Stimulated activated CD4-positive, alpha-beta T cell treated with anti-CD3 and anti-CD28 coated beads, Interleukin-12 subunit alpha, Interleukin-12 subunit beta, amount 100 ng/mL, for 24 hours (primary cell): ENCODE data around the gene HYAL2.
"Not testable (repeated sequence)": the region's sequence is repeated elsewhere in the genome, so short reads cannot be mapped to it uniquely, and the experiment has no call there.

Source experiments
- DNase-seq, 2 experiments: peaks; one replicate each; pipeline ENCODE4 v3.0.0-alpha.2; 2020; ENCODE audit warnings: low read depth in 2 of 2

Gene HYAL2

DNA sequence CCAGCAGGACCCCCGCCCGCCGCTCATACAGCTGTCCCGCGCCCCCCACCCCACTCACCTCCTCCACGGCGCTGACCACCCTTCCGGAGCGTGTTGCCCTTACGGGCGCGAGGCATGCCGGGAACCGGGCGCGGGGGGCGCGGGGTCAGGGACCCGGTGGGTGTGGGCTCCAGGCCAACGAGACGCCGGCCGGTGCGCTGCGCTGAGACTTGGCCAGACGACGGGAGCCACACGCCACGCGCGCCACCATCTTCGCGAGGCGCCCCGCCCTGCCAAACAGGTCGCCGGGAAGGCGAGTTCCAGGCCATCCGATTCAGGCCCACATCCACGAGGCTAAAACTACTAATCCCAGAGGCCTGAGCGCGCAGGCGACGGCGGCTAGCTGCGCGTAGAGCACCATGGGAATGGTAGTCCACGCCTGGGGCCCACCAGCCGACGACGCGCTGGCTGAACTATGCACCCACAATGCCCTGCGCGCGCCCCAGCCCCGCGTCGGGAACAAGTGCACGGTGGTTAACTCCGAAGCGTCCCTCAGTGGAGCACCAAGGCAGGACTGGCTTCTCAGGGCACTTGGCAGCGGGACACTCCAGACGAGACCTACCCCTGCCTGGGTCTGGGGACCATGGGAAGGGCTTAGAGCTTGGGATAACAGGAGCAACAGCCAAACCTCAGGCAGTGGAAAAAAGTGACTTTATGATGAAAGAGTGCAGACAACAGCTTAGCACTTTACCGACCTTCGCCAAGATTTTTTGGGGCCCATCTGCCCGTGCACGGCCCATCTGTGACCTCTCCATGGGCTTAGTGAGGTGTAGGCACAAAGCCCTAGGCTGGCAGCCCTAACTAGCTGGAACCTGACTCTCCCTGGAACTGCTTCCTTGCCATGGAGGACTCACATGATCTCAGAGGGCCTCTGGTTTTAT lies 30.1 kb downstream of the HYAL2 start, which contains the start of gene IFRD2:
TSS of gene IFRD2 (minus strand) at position 271 of the 920 bp plus-strand sequence. CDS start at position 116, 155 bp downstream.
- peak; percentile 92 to 93 for DNase-seq

- no peak for DNase-seq
Measured at GRCh38 chr3:50290161-50290641, 32.3 kb downstream of the HYAL2 start.

DNA sequence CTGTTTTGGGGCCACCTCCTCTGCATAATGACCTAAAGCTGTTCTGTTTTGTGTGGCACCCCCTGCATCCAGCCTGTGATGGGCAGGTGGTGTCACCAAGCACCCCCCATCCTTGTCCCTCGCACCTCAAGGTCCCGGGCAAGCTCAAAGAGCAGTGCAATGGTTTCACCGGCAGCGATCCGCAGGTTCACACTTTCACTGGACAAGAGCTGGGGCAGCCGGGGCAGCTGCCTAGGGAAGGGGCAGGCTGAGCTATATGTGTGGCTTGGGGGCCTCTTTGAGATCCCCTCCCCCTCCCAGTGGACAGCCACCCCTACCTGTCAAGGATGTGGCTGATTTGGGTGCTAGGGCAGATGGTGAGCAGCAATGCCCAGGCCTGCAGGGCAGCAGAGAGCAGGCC lies 33.4 kb downstream of the HYAL2 start:
- DNase-seq = no peak

GRCh38 chr3:50288387-50289007 lies 34.0 kb downstream of the HYAL2 start:
- no peak for DNase-seq

- no peak for DNase-seq
Measured at GRCh38 chr3:50287262-50287661, 35.3 kb downstream of the HYAL2 start.

DNA sequence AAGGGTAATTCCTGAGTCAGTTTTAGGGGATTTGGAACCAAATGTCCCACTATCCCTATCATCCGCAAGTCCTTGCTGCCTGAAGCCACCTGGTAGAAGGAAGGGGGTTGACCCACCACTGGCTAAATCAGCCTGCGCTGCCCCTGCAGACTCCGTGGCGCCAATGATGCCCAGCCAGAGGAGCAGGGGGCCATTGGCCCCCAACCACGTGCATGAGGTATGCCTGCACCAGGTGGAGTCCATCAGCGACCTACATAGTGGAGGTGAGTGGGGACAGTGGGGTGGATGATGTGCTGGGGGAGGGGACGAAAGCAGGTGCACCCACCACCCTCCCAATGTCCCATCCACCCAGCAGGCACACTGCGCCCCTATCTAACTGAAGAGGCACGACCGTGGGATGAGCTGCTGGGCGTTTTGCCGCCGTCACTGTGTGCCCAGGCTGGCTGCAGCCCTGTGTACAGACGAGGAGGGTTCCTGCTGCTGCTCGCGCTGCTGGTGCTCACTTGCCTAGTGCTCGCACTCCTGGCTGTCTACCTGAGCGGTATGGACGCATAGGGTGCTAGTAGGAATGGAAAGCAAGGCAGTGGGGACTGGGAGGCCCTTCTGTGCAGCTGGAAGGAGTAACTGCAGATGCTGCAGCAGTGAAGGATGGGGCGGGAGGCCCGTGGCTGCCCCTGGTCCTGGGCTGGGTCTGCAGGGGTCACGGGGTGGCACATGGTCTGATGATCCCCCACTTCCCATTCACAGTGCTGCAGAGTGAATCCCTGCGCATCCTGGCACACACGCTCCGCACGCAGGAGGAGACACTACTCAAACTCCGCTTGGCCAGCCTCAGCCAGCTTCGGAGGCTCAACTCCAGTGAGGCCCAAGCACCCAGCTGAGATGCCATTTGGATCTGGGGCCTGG lies 36.0 kb downstream of the HYAL2 start:
- no peak for DNase-seq

- DNase-seq = not testable (repeated sequence)
Measured at GRCh38 chr3:50284121-50284520, 38.4 kb downstream of the HYAL2 start.

- no peak for DNase-seq
Measured at GRCh38 chr3:50279255-50280016, 43.1 kb downstream of the HYAL2 start.

DNA sequence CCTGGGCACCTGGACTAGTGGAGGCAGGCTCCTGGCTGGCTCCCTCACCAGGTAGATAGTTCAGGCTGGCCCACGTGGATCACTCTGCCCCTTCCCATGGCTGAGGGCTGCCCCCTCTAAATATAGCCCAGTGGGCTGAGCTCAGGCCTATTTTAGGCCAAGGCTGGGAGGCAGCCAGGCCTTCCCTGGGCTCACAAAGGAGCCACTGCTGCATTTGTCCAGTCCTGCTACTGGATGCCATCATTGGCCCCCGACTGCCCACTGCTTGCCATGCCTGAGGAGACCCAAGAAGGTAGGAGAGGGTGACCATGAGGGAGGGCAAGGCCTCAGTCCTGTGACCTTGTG lies 43.7 kb downstream of the HYAL2 start, which contains the start of gene LSMEM2:
TSS of gene LSMEM2 (plus strand) at position 208 of the 345 bp plus-strand sequence. CDS start at position 235, 27 bp downstream.
- no peak for DNase-seq

DNA sequence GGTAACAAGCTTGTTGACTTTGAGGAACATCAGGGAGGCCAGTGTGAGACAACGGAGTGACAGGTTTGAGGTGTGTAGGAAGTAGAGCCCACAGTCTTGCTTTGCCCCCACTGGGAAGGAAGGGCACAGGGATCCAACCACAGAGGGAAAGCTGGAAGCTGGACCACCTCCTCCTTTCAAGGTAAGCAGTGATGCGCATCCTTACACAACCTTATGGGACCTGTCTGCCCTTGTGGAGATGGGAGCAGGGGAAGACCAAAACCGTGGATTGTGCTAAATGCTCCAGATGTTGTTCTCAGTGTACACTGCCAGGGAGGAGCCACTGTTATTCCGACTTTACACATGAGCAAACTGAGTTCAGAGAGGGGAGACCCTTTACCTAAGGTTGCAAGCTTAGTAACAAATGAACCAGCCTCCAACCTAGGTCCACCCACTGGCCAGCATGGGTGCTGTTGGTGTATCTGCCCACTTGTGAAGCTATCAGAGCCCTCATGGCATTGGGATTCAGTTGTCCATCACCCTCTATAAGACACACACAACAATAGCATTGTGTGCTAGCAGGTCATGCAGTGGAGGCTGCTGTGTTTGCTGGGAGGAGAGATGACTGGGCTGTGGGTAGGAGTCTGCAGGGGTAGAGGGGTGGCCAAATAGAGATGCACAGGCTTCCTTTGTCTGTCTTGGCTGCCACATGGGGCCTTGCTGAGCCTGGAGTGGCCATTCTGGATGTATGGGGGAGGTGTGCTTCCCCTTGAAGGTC lies 44.2 kb downstream of the HYAL2 start:
- DNase-seq = no peak

DNA sequence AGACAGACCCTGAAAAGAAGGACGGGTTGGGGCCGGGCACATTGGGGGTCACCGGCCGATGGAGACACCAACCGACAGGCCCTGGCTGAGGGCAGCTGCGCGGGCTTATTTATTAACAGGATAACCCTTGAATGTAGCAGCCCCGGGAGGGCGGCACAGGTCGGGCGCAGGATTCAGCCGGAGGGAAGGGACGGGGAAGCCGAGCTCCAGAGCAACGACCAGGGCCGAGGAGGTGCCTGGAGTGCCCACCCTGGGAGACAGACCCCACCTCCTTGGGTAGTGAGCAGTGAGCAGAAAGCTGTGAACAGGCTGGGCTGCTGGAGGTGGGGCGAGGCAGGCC lies 45.8 kb downstream of the HYAL2 start:
- DNase-seq = no peak

- DNase-seq = no peak
Measured at GRCh38 chr3:50275996-50276761, 46.4 kb downstream of the HYAL2 start.

DNA sequence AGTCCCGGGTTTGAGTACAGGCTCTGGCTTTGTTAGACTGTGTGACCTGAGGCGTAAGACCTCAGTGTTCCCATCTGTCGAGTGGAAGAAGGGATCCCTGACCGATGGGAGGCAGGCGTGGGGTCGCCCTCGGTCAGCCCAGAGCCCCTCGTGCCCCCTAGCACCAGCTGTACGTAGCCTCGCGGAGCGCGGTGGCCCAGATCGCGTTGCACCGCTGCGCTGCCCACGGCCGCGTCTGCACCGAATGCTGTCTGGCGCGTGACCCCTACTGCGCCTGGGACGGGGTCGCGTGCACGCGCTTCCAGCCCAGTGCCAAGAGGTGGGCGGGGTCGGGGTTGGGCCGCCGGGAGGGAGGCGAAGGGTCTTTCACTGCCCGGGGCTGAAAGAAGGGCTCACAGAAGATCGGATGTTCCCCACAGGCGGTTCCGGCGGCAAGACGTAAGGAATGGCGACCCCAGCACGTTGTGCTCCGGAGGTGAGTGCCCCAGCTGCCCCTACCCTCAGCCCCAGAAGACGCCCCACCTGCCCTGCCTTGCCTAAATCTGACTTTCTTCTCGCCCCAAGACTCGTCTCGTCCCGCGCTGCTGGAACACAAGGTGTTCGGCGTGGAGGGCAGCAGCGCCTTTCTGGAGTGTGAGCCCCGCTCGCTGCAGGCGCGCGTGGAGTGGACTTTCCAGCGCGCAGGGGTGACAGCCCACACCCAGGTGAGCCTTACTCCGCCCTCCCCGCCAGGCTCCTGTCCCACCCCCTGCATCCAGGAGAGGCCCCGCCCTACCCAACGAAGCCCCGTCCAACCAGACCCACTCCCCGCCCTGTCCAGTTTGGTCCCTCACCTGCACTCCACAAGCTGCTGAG lies 47.2 kb downstream of the HYAL2 start:
- DNase-seq = no peak

DNA sequence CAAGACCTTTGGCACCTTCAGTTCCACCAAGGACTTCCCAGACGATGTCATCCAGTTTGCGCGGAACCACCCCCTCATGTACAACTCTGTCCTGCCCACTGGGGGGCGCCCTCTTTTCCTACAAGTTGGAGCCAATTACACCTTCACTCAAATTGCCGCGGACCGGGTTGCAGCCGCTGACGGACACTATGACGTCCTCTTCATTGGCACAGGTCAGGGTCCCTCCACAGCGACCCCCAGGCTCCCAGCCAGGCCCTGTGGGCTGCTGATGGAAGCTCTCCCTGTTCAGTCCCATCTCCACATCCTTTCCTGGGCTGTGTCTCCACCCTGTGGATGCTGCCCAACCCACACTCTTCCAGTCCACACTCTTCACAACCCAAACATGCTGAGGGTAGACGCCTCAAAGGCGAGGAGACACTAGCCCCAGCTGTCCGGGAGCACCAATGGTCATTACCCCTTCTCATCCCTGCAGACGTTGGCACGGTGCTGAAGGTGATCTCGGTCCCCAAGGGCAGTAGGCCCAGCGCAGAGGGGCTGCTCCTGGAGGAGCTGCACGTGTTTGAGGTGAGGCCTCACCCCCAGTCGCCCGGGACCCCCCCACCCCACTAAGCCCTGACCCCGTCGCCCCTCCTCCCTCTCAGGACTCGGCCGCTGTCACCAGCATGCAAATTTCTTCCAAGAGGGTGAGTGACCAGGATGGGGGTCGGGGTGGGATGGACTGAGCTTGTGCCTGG lies 48.0 kb downstream of the HYAL2 start:
- peak; percentile 48 to 79 for DNase-seq

DNA sequence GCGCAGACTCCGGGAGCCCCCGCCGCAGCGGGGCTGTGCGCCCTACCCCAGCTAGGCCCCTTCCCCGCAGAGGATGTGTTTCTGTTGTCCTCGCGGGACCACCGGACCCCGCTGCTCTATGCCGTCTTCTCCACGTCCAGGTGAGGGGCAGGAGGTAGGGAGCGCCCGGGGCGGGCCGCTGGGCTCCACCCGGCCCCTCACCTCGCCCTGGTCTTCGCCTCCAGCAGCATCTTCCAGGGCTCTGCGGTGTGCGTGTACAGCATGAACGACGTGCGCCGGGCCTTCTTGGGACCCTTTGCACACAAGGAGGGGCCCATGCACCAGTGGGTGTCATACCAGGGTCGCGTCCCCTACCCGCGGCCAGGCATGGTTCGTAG lies 48.9 kb downstream of the HYAL2 start:
- no peak for DNase-seq

- peak; percentile 76 to 90 for DNase-seq
Measured at GRCh38 chr3:50272911-50273688, 49.4 kb downstream of the HYAL2 start.

DNA sequence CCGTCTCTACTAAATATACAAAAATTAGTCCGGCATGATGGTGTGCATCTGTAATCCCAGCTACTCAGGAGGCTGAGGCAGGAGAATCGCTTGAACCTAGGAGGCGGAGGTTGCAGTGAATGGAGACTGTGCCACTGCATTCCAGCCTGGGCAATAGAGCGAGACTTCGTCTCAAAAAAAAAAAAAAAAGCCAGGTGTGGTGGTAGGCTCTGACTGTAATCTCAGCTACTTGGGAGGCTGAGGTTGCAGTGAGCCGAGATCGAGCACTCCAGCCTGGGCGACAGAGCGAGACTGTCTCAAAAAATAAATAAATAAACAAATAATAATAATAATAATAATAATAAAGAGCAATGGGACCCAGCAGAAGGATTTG lies 50.0 kb downstream of the HYAL2 start:
- not testable (repeated sequence) for DNase-seq
